Adrenal gland (tissue), 12 donors: Measurements from ENCODE around the gene TPP1. TPM values are rescaled to one million over a fixed set of nuclear protein-coding genes. Genes with fewer than 3 reads are reported as not detected.

Source experiments
- DNase-seq, 7 donors: peaks; one replicate each; pipeline ENCODE4 v3.0.0-alpha.2; 2019 to 2020
- H3K27ac ChIP-seq, 5 donors: fragments of 200-600 bp; sonication (generic) in 4 of 5; 1 replicate in 3 of 5; 2 replicates in 2 of 5; pipeline versions ENCODE4 v1.5.1 to v1.8.0; 2016 to 2020; ENCODE audit warnings: mild to moderate bottlenecking in 1 of 5
- H3K27me3 ChIP-seq: fragments of 200-600 bp; 2 replicates; pipeline ENCODE4 v1.8.0; 2021
- H3K36me3 ChIP-seq, 2 donors: fragments of 200-600 bp; replicated peaks in 1 of 2; 1 replicate in 1 of 2; 2 replicates in 1 of 2; pipeline versions ENCODE4 v1.5.1 to v1.8.0; 2018 to 2022
- H3K4me1 ChIP-seq, 2 donors: fragments of 200-600 bp; replicated peaks in 1 of 2; 1 replicate in 1 of 2; 2 replicates in 1 of 2; pipeline versions ENCODE4 v1.5.1 to v1.8.0; 2018 to 2021
- H3K4me3 ChIP-seq, 4 donors: fragments of 200-600 bp; sonication (generic) in 3 of 4; one replicate each; pipeline ENCODE4 v1.5.1; 2016 to 2018
- H3K9me3 ChIP-seq, 3 donors: fragments of 200-600 bp; sonication (generic) in 1 of 3; replicated peaks in 1 of 3; 1 replicate in 2 of 3; 2 replicates in 1 of 3; pipeline versions ENCODE4 v1.5.1 to v1.8.0; 2016 to 2021
- POLR2A ChIP-seq, 2 donors: fragments of 450-650 bp; IDR thresholded peaks; one replicate each; pipeline ENCODE4 v1.6.1; 2017; ENCODE audit warnings: antibody characterized with exemption in 2 of 2, mild to moderate bottlenecking in 2 of 2, moderate library complexity in 1 of 2
- WGBS, 4 donors: extraction: QIAGEN DNeasy Blood & Tissue Kit in 2 of 4; methylation state at CpG; one replicate each; pipeline versions ENCODE4 v1.1.5 to v1.1.7; 2013 to 2017; 5-methylcytosine and 5-hydroxymethylcytosine counted together
- intact Hi-C, 2 donors: fragments of 100-400 bp; cut with DNase I; formaldehyde crosslinking; loops; one replicate each; pipeline versions ENCODE4 v1.14.1 to v1.15.0; 2022 to 2023
- polyA plus RNA-seq, 3 donors: library from polyadenylated mRNA; stranded (reverse); fragments of 200-250 nt in 2 of 3; fragments of 350-450 nt in 1 of 3; fragmentation: Illumina TruSeq in 1 of 3; extraction: RNeasy Lipid Tissue Mini Kit (QIAGEN cat#74804) in 1 of 3; gene quantifications; one replicate each; pipeline ENCODE4 v1.2.3, GENCODE V29; 2013 to 2014
- total RNA-seq, 9 donors: library from RNA; depleted of rRNA in 4 of 9; stranded (reverse); fragments of >200 nt in 4 of 9; fragments of 120-200 nt in 1 of 9; fragmentation: NEBNext Ultra II Directional in 1 of 9; extraction: Animal tissue kit (Norgen Biotek cat#: 25700) in 1 of 9; gene quantifications; one replicate each; pipeline versions ENCODE4 v1.1.0 to v1.2.4, GENCODE V29; 2013 to 2023
- TF ChIP-seq, protein P1 (sequence below), 6 experiments: fragments of 450-650 bp in 4 of 6; fragments of 200-600 bp in 2 of 6; sonication (generic) in 1 of 6; IDR thresholded peaks; 1 replicate in 5 of 6; 2 replicates in 1 of 6; pipeline versions ENCODE4 v1.5.1 to v1.8.0; 2016 to 2021; ENCODE audit warnings: antibody characterized with exemption in 6 of 6, mild to moderate bottlenecking in 2 of 6, moderate library complexity in 1 of 6
- donor health status: healthy with polysubstance abuse.
- donor health status: Bipolar disorder and iron deficiency.
- donor health status: DM: yes; HTN: yes; CAD: no.
- donor health status: DM: no; HTN: no; CAD: no.
- donor health status: DM: no; HTN: no; CAD: no.
- donor health status: DM: yes; HTN: yes; CAD: no.

The TPP1 gene
- total and polyA plus RNA-seq, 12 donors, result 53.2 to 464 (median 288) TPM

DNA sequence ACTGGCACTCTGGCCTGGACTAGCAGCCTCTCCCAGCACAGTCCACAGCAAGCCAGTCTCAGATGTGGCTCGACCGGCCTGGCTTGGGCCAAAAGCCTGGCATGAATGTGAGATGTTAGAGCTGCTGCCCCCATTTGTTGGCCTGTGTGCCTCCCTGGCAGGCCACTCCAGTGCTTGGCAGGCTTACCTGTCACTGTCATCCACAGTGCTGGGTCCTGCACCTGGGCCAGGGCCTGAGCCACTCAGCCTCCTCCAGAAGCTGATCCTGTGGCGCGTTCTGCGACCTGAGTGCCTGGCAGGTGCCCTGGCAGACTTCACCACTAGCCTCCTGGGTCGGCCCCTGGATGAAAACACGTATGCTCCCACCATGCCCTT lies 51.9 kb downstream of the TPP1 start:
- H3K36me3 ChIP-seq, result peaks cover 0 to 3% of the 10 kb centered on the region in 2 donors
- H3K27me3 ChIP-seq, result no peaks in the 10 kb centered on the region
- no peaks in the 10 kb centered on the region for H3K9me3 ChIP-seq
- DNase-seq, result no peak
- no peak overlapping the region for H3K4me3 ChIP-seq
- no peak overlapping the region for H3K27ac ChIP-seq
- H3K4me1 ChIP-seq, result peaks cover 8 to 9% of the 10 kb centered on the region in 2 donors
- TF ChIP-seq, protein P1, sequence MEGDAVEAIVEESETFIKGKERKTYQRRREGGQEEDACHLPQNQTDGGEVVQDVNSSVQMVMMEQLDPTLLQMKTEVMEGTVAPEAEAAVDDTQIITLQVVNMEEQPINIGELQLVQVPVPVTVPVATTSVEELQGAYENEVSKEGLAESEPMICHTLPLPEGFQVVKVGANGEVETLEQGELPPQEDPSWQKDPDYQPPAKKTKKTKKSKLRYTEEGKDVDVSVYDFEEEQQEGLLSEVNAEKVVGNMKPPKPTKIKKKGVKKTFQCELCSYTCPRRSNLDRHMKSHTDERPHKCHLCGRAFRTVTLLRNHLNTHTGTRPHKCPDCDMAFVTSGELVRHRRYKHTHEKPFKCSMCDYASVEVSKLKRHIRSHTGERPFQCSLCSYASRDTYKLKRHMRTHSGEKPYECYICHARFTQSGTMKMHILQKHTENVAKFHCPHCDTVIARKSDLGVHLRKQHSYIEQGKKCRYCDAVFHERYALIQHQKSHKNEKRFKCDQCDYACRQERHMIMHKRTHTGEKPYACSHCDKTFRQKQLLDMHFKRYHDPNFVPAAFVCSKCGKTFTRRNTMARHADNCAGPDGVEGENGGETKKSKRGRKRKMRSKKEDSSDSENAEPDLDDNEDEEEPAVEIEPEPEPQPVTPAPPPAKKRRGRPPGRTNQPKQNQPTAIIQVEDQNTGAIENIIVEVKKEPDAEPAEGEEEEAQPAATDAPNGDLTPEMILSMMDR (IDR thresholded peaks at IDR 0.05), result no peak
- no peak for TF ChIP-seq POLR2A (IDR thresholded peaks at IDR 0.05)
- intact Hi-C loops, result no loop called here
- WGBS, 4 donors, result 93 to 100% (median 98%) methylated on average over 2 to 7 of the region's 7 CpGs

GRCh38 chr11:6566704-6567370 lies 52.4 kb downstream of the TPP1 start:
- Histone ChIP-seq H3K27ac (no peak overlapping the region), H3K27me3 (no peaks in the 10 kb centered on the region), H3K4me1 (peaks cover 5 to 8% of the 10 kb centered on the region in 2 donors), H3K4me3 (no peak overlapping the region), H3K36me3 (peaks cover 0 to 3% of the 10 kb centered on the region in 2 donors), H3K9me3 (no peaks in the 10 kb centered on the region)
- WGBS, 4 donors, result 91 to 99% (median 93%) methylated on average over 11 to 13 of the region's 13 CpGs
- TF ChIP-seq, protein P1 (IDR thresholded peaks at IDR 0.05), result no peak
- TF ChIP-seq POLR2A (IDR thresholded peaks at IDR 0.05), result no peak
- no peak for DNase-seq
- intact Hi-C loops, result no loop called here

- 94 to 96% (median 95%) methylated on average over 3 to 5 of the region's 5 CpGs for WGBS, 4 donors
- no peak overlapping the region for H3K4me3 ChIP-seq
- TF ChIP-seq, protein P1 (IDR thresholded peaks at IDR 0.05), result no peak
- no peak for TF ChIP-seq POLR2A (IDR thresholded peaks at IDR 0.05)
- no peaks in the 10 kb centered on the region for H3K27me3 ChIP-seq
- H3K27ac ChIP-seq, result no peak overlapping the region
- no peaks in the 10 kb centered on the region for H3K9me3 ChIP-seq
- intact Hi-C loops, result no loop called here
- peaks cover 5 to 8% of the 10 kb centered on the region in 2 donors for H3K4me1 ChIP-seq
- no peak for DNase-seq
- peaks cover 0 to 3% of the 10 kb centered on the region in 2 donors for H3K36me3 ChIP-seq
These were observed 53.1 kb downstream of the TPP1 start for GRCh38 chr11:6565988-6566703.

GRCh38 chr11:6565325-6565724 lies 53.9 kb downstream of the TPP1 start:
- no peak overlapping the region for H3K4me3 ChIP-seq
- H3K4me1 ChIP-seq, result peaks cover 5 to 8% of the 10 kb centered on the region in 2 donors
- TF ChIP-seq POLR2A (IDR thresholded peaks at IDR 0.05), result no peak
- TF ChIP-seq, protein P1 (IDR thresholded peaks at IDR 0.05), result no peak
- H3K9me3 ChIP-seq, result no peaks in the 10 kb centered on the region
- H3K27ac ChIP-seq, result no peak overlapping the region
- intact Hi-C loops, result no loop called here
- WGBS, 4 donors, result 71 to 94% (median 86%) methylated on average over 2 of the region's 2 CpGs
- DNase-seq, result no peak
- H3K27me3 ChIP-seq, result no peaks in the 10 kb centered on the region
- H3K36me3 ChIP-seq, result peaks cover 0 to 3% of the 10 kb centered on the region in 2 donors
